Stimulated activated CD8-positive, alpha-beta memory T cell treated with anti-CD3 and anti-CD28 coated beads, Interleukin-4, amount 100 ng/mL, for 24 hours (primary cell): ENCODE results near the gene MRPL52.
"Not testable (repeated sequence)": the region's sequence is repeated elsewhere in the genome, so short reads cannot be mapped to it uniquely, and the experiment has no call there.

Source experiments
- DNase-seq: peaks from one replicate; pipeline ENCODE4 v3.0.0-alpha.2; 2020; ENCODE audit warnings: low read depth

Gene MRPL52

GRCh38 chr14:22811722-22812121, 18.0 kb upstream of the MRPL52 start:
- DNase-seq = no peak

GRCh38 chr14:22812744-22813143, 16.9 kb upstream of the MRPL52 start:
- DNase-seq = no peak

GRCh38 chr14:22813145-22813544, 16.5 kb upstream of the MRPL52 start:
- no peak for DNase-seq

GRCh38 chr14:22814373-22814772, 15.3 kb upstream of the MRPL52 start:
- DNase-seq = no peak

- no peak for DNase-seq
These were observed 14.6 kb upstream of the MRPL52 start, which contains the start of gene SLC7A7 for GRCh38 chr14:22814941-22815713. Gene SLC7A7, minus strand, starts transcription at chr14:22815435. Its CDS starts 2,037 bp downstream, at chr14:22813398.

GRCh38 chr14:22819151-22819988, 10.3 kb upstream of the MRPL52 start:
- no peak for DNase-seq

- no peak for DNase-seq
These were observed 9.0 kb upstream of the MRPL52 start for GRCh38 chr14:22820731-22821130.

- DNase-seq = no peak
These were observed 8.3 kb upstream of the MRPL52 start for GRCh38 chr14:22821193-22822015.

GRCh38 chr14:22822016-22822570, 7.6 kb upstream of the MRPL52 start:
- DNase-seq = no peak

GRCh38 chr14:22822571-22823098, 7.1 kb upstream of the MRPL52 start:
- peak; percentile 45 for DNase-seq

GRCh38 chr14:22824711-22825359, 4.9 kb upstream of the MRPL52 start:
- no peak for DNase-seq

- DNase-seq = not testable (repeated sequence)
These were observed 519 bp upstream of the MRPL52 start for GRCh38 chr14:22829076-22829660.

- no peak for DNase-seq
These were observed 840 bp downstream of the MRPL52 start for GRCh38 chr14:22830443-22831010.

GRCh38 chr14:22835505-22835904, 5.8 kb downstream of the MRPL52 start:
- DNase-seq = no peak

GRCh38 chr14:22836301-22837113, 6.8 kb downstream of the MRPL52 start, which contains the start of gene MMP14:
Gene MMP14, plus strand, starts transcription at chr14:22836585. Its CDS starts 233 bp downstream, at chr14:22836818.
- DNase-seq = no peak

- no peak for DNase-seq
These were observed 7.5 kb downstream of the MRPL52 start for GRCh38 chr14:22837114-22837749.

GRCh38 chr14:22837750-22838538, 8.3 kb downstream of the MRPL52 start:
- DNase-seq = no peak

GRCh38 chr14:22838631-22839041, 8.9 kb downstream of the MRPL52 start:
- DNase-seq = no peak
